ENCODE results near the gene BTBD19. TPM values are rescaled to one million over a fixed set of nuclear protein-coding genes. Genes with fewer than 3 reads are reported as not detected.

The BTBD19 gene
- total and polyA plus RNA-seq, 2 of the 8 experiments (the other 6 are each of a cell fraction or from before 2014, with no cell fraction given), result 1.1 TPM

DNA sequence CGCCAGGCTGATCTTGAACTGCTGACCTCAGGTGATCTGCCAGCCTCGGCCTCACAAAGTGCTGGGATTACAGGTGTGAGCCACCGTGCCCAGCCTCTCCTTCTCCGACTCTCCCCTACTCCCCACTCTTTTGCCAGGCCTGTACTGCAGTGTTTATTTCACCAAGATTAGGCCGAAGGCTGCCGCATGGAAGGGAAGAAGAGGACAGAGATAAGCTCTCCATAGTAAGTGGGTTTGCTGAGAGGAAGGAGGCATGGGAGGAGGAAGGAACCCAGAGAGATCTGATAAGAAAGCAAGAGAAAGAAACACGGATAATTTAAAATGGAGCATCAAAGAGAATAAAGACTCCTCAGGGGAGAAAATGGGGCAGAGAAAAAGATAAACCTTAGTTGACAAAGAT is 26.0 kb downstream of the BTBD19 start:
- no peak overlapping the region for H2BK20ac ChIP-seq (ENCODE audit: low read length)
- H3K27ac ChIP-seq (ENCODE audit: low read depth, low read length), result no peak overlapping the region
- no peaks in the 10 kb centered on the region for H3K79me1 ChIP-seq (ENCODE audit: low read depth, low read length)
- no peak overlapping the region for H2BK120ac ChIP-seq (replicated peaks; ENCODE audit: low read depth, low read length)
- H3K4me2 ChIP-seq (ENCODE audit: insufficient read depth in 1 of 2, low read depth in 2 of 2, low read length in 2 of 2), result no peak overlapping the region
- no peak overlapping the region for H4K91ac ChIP-seq (replicated peaks; ENCODE audit: insufficient read length, low read length)
- TF ChIP-seq JUND (IDR thresholded peaks at IDR 0.05; ENCODE audit: low read length), result no peak
- TF ChIP-seq SRF (IDR thresholded peaks at IDR 0.05; ENCODE audit: low read depth, low read length), result no peak
- TF ChIP-seq BRCA1 (IDR thresholded peaks at IDR 0.05; ENCODE audit: low read depth, low read length), result no peak
- TF ChIP-seq BCL11A (IDR thresholded peaks at IDR 0.05; ENCODE audit: low read depth in 2 of 2, low read length in 2 of 2), result no peak
- no peak for TF ChIP-seq TAF1 (IDR thresholded peaks at IDR 0.05; ENCODE audit: low read depth, low read length)
- no peak for TF ChIP-seq TCF12 (IDR thresholded peaks at IDR 0.05; ENCODE audit: low read depth, low read length)
- TF ChIP-seq TBP (IDR thresholded peaks at IDR 0.05; ENCODE audit: low read depth, low read length), result no peak
- TF ChIP-seq PHF8 (conservative IDR thresholded peaks at IDR 0.05; ENCODE audit: low read depth, low read length), result no peak
- no peak for TF ChIP-seq NANOG (IDR thresholded peaks at IDR 0.05; ENCODE audit: insufficient read depth, low read depth, low read length, poor library complexity, severe bottlenecking)
- TF ChIP-seq POLR2AphosphoS5 (IDR thresholded peaks at IDR 0.05; ENCODE audit: low read depth, low read length), result no peak
- no peaks in the 10 kb centered on the region for H3K9me3 ChIP-seq (ENCODE audit: insufficient read depth in 2 of 2, low read depth in 1 of 2, low read length in 1 of 2)
- no peak overlapping the region for H3K23ac ChIP-seq (ENCODE audit: insufficient read length)
- no peaks in the 10 kb centered on the region for H3K27me3 ChIP-seq (replicated peaks in 1 of 4; ENCODE audit: control insufficient read depth in 3 of 4, extremely low read depth in 1 of 4, insufficient read depth in 3 of 4, low read length in 3 of 4)
- WGBS, 2 experiments (ENCODE audit: extremely low coverage in 1 of 2, insufficient coverage in 1 of 2, insufficient read length in 1 of 2, insufficient replicate concordance in 2 of 2, low coverage in 1 of 2, low lambda C conversion rate in 2 of 2, missing lambda C conversion rate in 1 of 2), result 90% methylated on average over 7 of the region's 7 CpGs; no CpG with 5 or more reads in 1 of the 2 experiments
- no peak overlapping the region for H2BK12ac ChIP-seq (ENCODE audit: low read depth, low read length)
- no peaks in the 10 kb centered on the region for H3K79me2 ChIP-seq (ENCODE audit: control insufficient read depth in 1 of 2, insufficient read depth in 2 of 2, low read length in 2 of 2)
- no peak overlapping the region for H3K4ac ChIP-seq (replicated peaks; ENCODE audit: insufficient read length, low read depth, low read length)
- H4K5ac ChIP-seq (ENCODE audit: insufficient read length, low read depth, low read length), result no peak overlapping the region
- H2AFZ ChIP-seq (ENCODE audit: low read length), result no peak overlapping the region
- ChIA-PET POLR2A (ENCODE audit: partially characterized antibody) (interaction anchor here (0.6 to 1.0 kb wide), 4 partner anchors 9 to 59 kb away, joined by 3 to 4 read pairs (median 3); partner anchors contain the start of genes PTCH2 and RPS8), CTCF (ENCODE audit: partially characterized antibody) (interaction anchor here (0.6 to 3.1 kb wide), 14 partner anchors 8 to 466 kb away, joined by 3 to 25 read pairs (median 4); partner anchors contain the start of genes HECTD3, PTCH2 and UROD)
- H3K56ac ChIP-seq (replicated peaks; ENCODE audit: insufficient read length, low read depth, low read length), result no peak overlapping the region
- H4K8ac ChIP-seq (ENCODE audit: extremely low read depth, insufficient read depth, low read length), result no peak overlapping the region
- no peak overlapping the region for H3K4me3 ChIP-seq (ENCODE audit: extremely low read depth in 1 of 4, insufficient read depth in 2 of 4, low read depth in 3 of 4, low read length in 4 of 4)
- no peaks in the 10 kb centered on the region for H3K23me2 ChIP-seq (ENCODE audit: low read depth, low read length)
- peaks cover 0 to 4% (median 1%) of the 10 kb centered on the region in 4 experiments; a peak in 4 of 7 replicates for H3K4me1 ChIP-seq (replicated peaks in 1 of 4; ENCODE audit: control insufficient read depth in 3 of 4, insufficient read depth in 4 of 4, low read length in 3 of 4)
- no peak for DNase-seq (ENCODE audit: low read depth in 1 of 2, low spot score in 2 of 2)
- H2AK5ac ChIP-seq (ENCODE audit: low read depth, low read length), result no peak overlapping the region
- H2BK15ac ChIP-seq (ENCODE audit: low read length), result no peak overlapping the region
- no peaks in the 10 kb centered on the region for H4K20me1 ChIP-seq (replicated peaks in 1 of 2; ENCODE audit: control insufficient read depth in 1 of 2, insufficient read depth in 2 of 2, low read length in 2 of 2)
- no peak overlapping the region for H3K18ac ChIP-seq (ENCODE audit: extremely low read depth, low read length)
- H3K36me3 ChIP-seq (ENCODE audit: control insufficient read depth in 2 of 4, insufficient read depth in 4 of 4, low read length in 3 of 4), result no peaks in the 10 kb centered on the region
- FAIRE-seq, result no peak
- no peak overlapping the region for H3K14ac ChIP-seq (ENCODE audit: insufficient read length)
- H3K9ac ChIP-seq (replicated peaks in 1 of 4; ENCODE audit: extremely low read depth in 1 of 4, low read depth in 3 of 4, low read length in 3 of 4), result no peak overlapping the region
- no peak overlapping the region for H2BK5ac ChIP-seq (ENCODE audit: low read depth, low read length)

Data from H1 (cell line).